A673 (cell line): ENCODE data around the gene PTGES2. TPM values are rescaled to one million over a fixed set of nuclear protein-coding genes. Genes with fewer than 3 reads are reported as not detected.
A peak's percentile ranks its signal among the peaks of the same experiment; 100 is the strongest.

Experiments used
- BruUV-seq: library from RNA; stranded (reverse); fragments of 400-500 nt; replicated peaks from 2 replicates; lab custom pipeline; 2021; lab: Mats Ljungman, UMichigan
- CTCF ChIA-PET: fragments of 300-600 bp; sonication (Branson Sonifier 250); formaldehyde crosslinking; loops from one replicate; lab custom pipeline; 2022; ENCODE audit warnings: antibody characterized with exemption; lab: Charles Lee
- POLR2A ChIA-PET: fragments of 300-600 bp; sonication (Branson Sonifier 250); formaldehyde crosslinking; loops from one replicate; lab custom pipeline; 2022; ENCODE audit warnings: antibody characterized with exemption; ENCODE audit not compliant: low non-redundant PET; lab: Charles Lee
- DNase-seq: peaks from one replicate; pipeline ENCODE4 v3.0.0-alpha.2; 2015; ENCODE audit warnings: low spot score
- H3K27ac ChIP-seq: fragments of 200-600 bp; sonication (generic); 2 replicates; pipeline ENCODE4 v1.5.1; 2016; ENCODE audit warnings: mixed run types, low read depth, mild to moderate bottlenecking, mixed read lengths, antibody characterized with exemption, low read length; ENCODE audit not compliant: poor library complexity, severe bottlenecking
- H3K27me3 ChIP-seq: fragments of 200-600 bp; sonication (generic); replicated peaks from 2 replicates; pipeline ENCODE4 v1.6.1; 2017; ENCODE audit warnings: mixed run types, low read depth, mild to moderate bottlenecking, mixed read lengths, antibody characterized with exemption, low read length; ENCODE audit not compliant: insufficient read depth, poor library complexity
- H3K36me3 ChIP-seq: fragments of 200-600 bp; sonication (generic); 2 replicates; pipeline ENCODE4 v1.6.1; 2016; ENCODE audit warnings: mixed run types, mild to moderate bottlenecking, mixed read lengths, antibody characterized with exemption, low read length; ENCODE audit not compliant: insufficient read depth, poor library complexity, severe bottlenecking
- H3K4me1 ChIP-seq: fragments of 200-600 bp; sonication (generic); 2 replicates; pipeline ENCODE4 v1.6.1; 2017; ENCODE audit warnings: mixed run types, mild to moderate bottlenecking, mixed read lengths, antibody characterized with exemption, low read length; ENCODE audit not compliant: insufficient read depth, poor library complexity, severe bottlenecking
- H3K4me3 ChIP-seq: fragments of 200-600 bp; sonication (generic); 2 replicates; pipeline ENCODE4 v1.5.1; 2016; ENCODE audit warnings: low read depth, mixed run types, mild to moderate bottlenecking, mixed read lengths, low read length; ENCODE audit not compliant: poor library complexity, severe bottlenecking
- H3K9me3 ChIP-seq: fragments of 200-600 bp; sonication (generic); 2 replicates; pipeline ENCODE4 v1.6.1; 2016; ENCODE audit warnings: mixed run types, low read depth, mild to moderate bottlenecking, mixed read lengths, antibody characterized with exemption, low read length; ENCODE audit not compliant: poor library complexity, severe bottlenecking
- CTCF ChIP-seq: fragments of 300-800, 200-600 bp; sonication (generic); conservative IDR thresholded peaks from 2 replicates; pipeline ENCODE4 v1.5.1; 2017; ENCODE audit warnings: low read depth, mild to moderate bottlenecking, antibody characterized with exemption, low read length, moderate library complexity, mixed read lengths
- EZH2 ChIP-seq: fragments of 200-600 bp; sonication (generic); IDR thresholded peaks from 2 replicates; pipeline ENCODE4 v1.6.1; 2017; ENCODE audit warnings: borderline replicate concordance, low read depth, mild to moderate bottlenecking, mixed read lengths, antibody characterized with exemption, low read length; ENCODE audit not compliant: poor library complexity, severe bottlenecking
- intact Hi-C: fragments of 100-400 bp; cut with micrococcal nuclease; formaldehyde crosslinking; loops from one replicate; pipeline ENCODE4 v1.10.0; 2022; ENCODE audit not compliant: unreplicated experiment
- total RNA-seq: library from RNA; stranded (reverse); gene quantifications from 2 replicates; pipeline ENCODE4 v1.2.3, GENCODE V29; 2021

Gene PTGES2
- total RNA-seq, 1 experiment from 2014 or later: 122 TPM

GRCh38 chr9:128162215-128163026 is 34.9 kb upstream of the PTGES2 start:
- H3K9me3 ChIP-seq: no peaks in the 10 kb centered on the region
- peaks cover 7% of the 10 kb centered on the region for H3K4me1 ChIP-seq
- H3K27me3 ChIP-seq: no peaks in the 10 kb centered on the region
- peaks cover 32% of the 10 kb centered on the region for H3K36me3 ChIP-seq
- CTCF ChIA-PET: interaction anchor here (0.6 kb wide), 1 partner anchor 576 kb away, joined by 5 read pairs; no protein-coding TSS in a partner anchor
- TF ChIP-seq CTCF (no peak), EZH2 (no peak)
- POLR2A ChIA-PET: interaction anchor here (0.7 kb wide), 1 partner anchor 428 kb away, joined by 6 read pairs; the partner anchor contains the start of gene TOR2A
- H3K27ac ChIP-seq: no peak overlapping the region
- no peak for DNase-seq
- H3K4me3 ChIP-seq: no peak overlapping the region
- intact Hi-C loops: no loop called here
- BruUV-seq: no TSS peak

GRCh38 chr9:128161215-128161902 is 33.8 kb upstream of the PTGES2 start:
- BruUV-seq: no TSS peak
- no peaks in the 10 kb centered on the region for H3K9me3 ChIP-seq
- H3K27ac ChIP-seq: no peak overlapping the region
- CTCF ChIA-PET: interaction anchor here (0.6 kb wide), 1 partner anchor 575 kb away, joined by 5 read pairs; no protein-coding TSS in a partner anchor
- peaks cover 21% of the 10 kb centered on the region for H3K36me3 ChIP-seq
- DNase-seq: no peak
- intact Hi-C loops: no loop called here
- POLR2A ChIA-PET: interaction anchor here (0.7 kb wide), 1 partner anchor 427 kb away, joined by 6 read pairs; the partner anchor contains the start of gene TOR2A
- peaks cover 7% of the 10 kb centered on the region for H3K4me1 ChIP-seq
- TF ChIP-seq CTCF (no peak), EZH2 (no peak)
- H3K27me3 ChIP-seq: no peaks in the 10 kb centered on the region
- H3K4me3 ChIP-seq: peak overlapping the region; percentile 58

- TF ChIP-seq EZH2 (no peak), CTCF (no peak)
- peak overlapping the region; percentile 58 for H3K4me3 ChIP-seq
- H3K27me3 ChIP-seq: no peaks in the 10 kb centered on the region
- peaks cover 7% of the 10 kb centered on the region for H3K4me1 ChIP-seq
- POLR2A ChIA-PET: interaction anchor here (0.6 kb wide), 1 partner anchor 295 kb away, joined by 11 read pairs; the partner anchor contains the start of gene ODF2
- TSS peak; percentile 56 for BruUV-seq
- CTCF ChIA-PET: interaction anchor here (0.6 kb wide), 1 partner anchor 1569 kb away, joined by 5 read pairs; no protein-coding TSS in a partner anchor
- peaks cover 17% of the 10 kb centered on the region for H3K36me3 ChIP-seq
- intact Hi-C loops: no loop called here
- no peaks in the 10 kb centered on the region for H3K9me3 ChIP-seq
- peak overlapping the region; percentile 60 for H3K27ac ChIP-seq
- peak; percentile 54 for DNase-seq
Observed at GRCh38 chr9:128160603-128160987, 33.1 kb upstream of the PTGES2 start.
